HEK293 (cell line): ENCODE results near the gene HHLA2.

Source experiments
- CTCF ChIA-PET: fragments of 350-600 bp; formaldehyde crosslinking; extraction: SDS; loops from one replicate; lab custom pipeline; 2021; ENCODE audit warnings: antibody characterized with exemption; lab: Yijun Ruan, JAX
- POLR2A ChIA-PET: fragments of 300-600 bp; formaldehyde crosslinking; extraction: SDS; loops from one replicate; lab custom pipeline; 2020; ENCODE audit warnings: antibody characterized with exemption, inconsistent platforms; lab: Yijun Ruan, JAX
- H3K27ac ChIP-seq: fragments of 200-500 bp; sonication (Bioruptor generic); 2 replicates; pipeline ENCODE4 v1.5.1; 2014; ENCODE audit warnings: low read depth, low read length, control low read depth, inconsistent platforms; ENCODE audit errors: extremely low read depth
- H3K36me3 ChIP-seq, 2 experiments: fragments of 200-500 bp in 1 of 2; sonication (Bioruptor generic) in 1 of 2; 1 replicate in 1 of 2; 2 replicates in 1 of 2; pipeline ENCODE4 v1.5.1; 2014 to 2017; ENCODE audit warnings: inconsistent platforms in 2 of 2, low read length in 2 of 2; ENCODE audit not compliant: control insufficient read depth in 2 of 2, insufficient read depth in 1 of 2
- H3K4me1 ChIP-seq: fragments of 200-500 bp; sonication (Bioruptor generic); 2 replicates; pipeline ENCODE4 v1.5.1; 2014; ENCODE audit warnings: mild to moderate bottlenecking, low read length, inconsistent platforms; ENCODE audit not compliant: control insufficient read depth, insufficient read depth
- H3K4me3 ChIP-seq: 2 replicates; pipeline ENCODE4 v1.5.1; 2011; ENCODE audit warnings: low read depth, mild to moderate bottlenecking, control low read depth, low read length, moderate library complexity
- H3K9me3 ChIP-seq: fragments of 200-500 bp; sonication (Bioruptor generic); 2 replicates; pipeline ENCODE4 v1.5.1; 2014; ENCODE audit warnings: low read depth, low read length, inconsistent platforms; ENCODE audit not compliant: control insufficient read depth, insufficient read depth
- SCRT1 ChIP-seq: fragments of 450-650 bp; formaldehyde crosslinking; IDR thresholded peaks from 2 replicates; pipeline ENCODE4 v1.5.1; 2016; ENCODE audit warnings: missing biosample characterization, missing genetic modification characterization, borderline replicate concordance
- TCF7L2 ChIP-seq: IDR thresholded peaks from 2 replicates; pipeline ENCODE4 v1.6.1; 2011; ENCODE audit warnings: low read depth, mild to moderate bottlenecking, inconsistent platforms, low read length, moderate library complexity, borderline replicate concordance
- TSHZ1 ChIP-seq: fragments of 450-650 bp; formaldehyde crosslinking; IDR thresholded peaks from 2 replicates; pipeline ENCODE4 v1.5.1; 2016; ENCODE audit warnings: missing biosample characterization, missing genetic modification characterization, borderline replicate concordance
- YY1 ChIP-seq: fragments of 450-650 bp; formaldehyde crosslinking; IDR thresholded peaks from 2 replicates; pipeline ENCODE4 v1.5.1; 2018; ENCODE audit warnings: missing biosample characterization, missing genetic modification characterization
- ZBTB6 ChIP-seq: fragments of 450-650 bp; formaldehyde crosslinking; IDR thresholded peaks from 2 replicates; pipeline ENCODE4 v1.5.1; 2017; ENCODE audit warnings: missing biosample characterization, missing genetic modification characterization
- ZBTB7A ChIP-seq: fragments of 450-650 bp; formaldehyde crosslinking; IDR thresholded peaks from 2 replicates; pipeline ENCODE4 v1.5.1; 2016; ENCODE audit warnings: low read depth, missing biosample characterization, missing genetic modification characterization
- ZNF169 ChIP-seq: fragments of 450-650 bp; formaldehyde crosslinking; IDR thresholded peaks from 2 replicates; pipeline ENCODE4 v1.5.1; 2016; ENCODE audit warnings: missing biosample characterization, missing genetic modification characterization
- ZNF214 ChIP-seq: fragments of 450-650 bp; formaldehyde crosslinking; IDR thresholded peaks from 2 replicates; pipeline ENCODE4 v1.5.1; 2017; ENCODE audit warnings: missing biosample characterization, mild to moderate bottlenecking, missing genetic modification characterization, borderline replicate concordance
- ZNF23 ChIP-seq: fragments of 450-650 bp; formaldehyde crosslinking; IDR thresholded peaks from 2 replicates; pipeline ENCODE4 v1.5.1; 2016; ENCODE audit warnings: missing biosample characterization, missing genetic modification characterization, borderline replicate concordance
- ZNF398 ChIP-seq: fragments of 450-650 bp; formaldehyde crosslinking; IDR thresholded peaks from 2 replicates; pipeline ENCODE4 v1.5.1; 2017; ENCODE audit warnings: missing biosample characterization, missing genetic modification characterization
- ZNF449 ChIP-seq: fragments of 450-650 bp; formaldehyde crosslinking; IDR thresholded peaks from 2 replicates; pipeline ENCODE4 v1.5.1; 2017; ENCODE audit warnings: missing biosample characterization, mild to moderate bottlenecking, missing genetic modification characterization, moderate library complexity
- ZNF555 ChIP-seq: fragments of 450-650 bp; formaldehyde crosslinking; conservative IDR thresholded peaks from 2 replicates; pipeline ENCODE4 v1.5.1; 2017; ENCODE audit warnings: missing biosample characterization, mild to moderate bottlenecking, missing genetic modification characterization, inconsistent platforms
- ZNF561 ChIP-seq: fragments of 450-650 bp; IDR thresholded peaks from 2 replicates; pipeline ENCODE4 v1.5.1; 2018; ENCODE audit warnings: missing biosample characterization, missing genetic modification characterization, borderline replicate concordance
- ZNF629 ChIP-seq: fragments of 450-650 bp; formaldehyde crosslinking; IDR thresholded peaks from 2 replicates; pipeline ENCODE4 v1.5.1; 2017; ENCODE audit warnings: missing biosample characterization, missing genetic modification characterization
- ZNF704 ChIP-seq: fragments of 450-650 bp; formaldehyde crosslinking; IDR thresholded peaks from 2 replicates; pipeline ENCODE4 v1.5.1; 2016; ENCODE audit warnings: missing biosample characterization, missing genetic modification characterization
- ZNF777 ChIP-seq: fragments of 450-650 bp; formaldehyde crosslinking; IDR thresholded peaks from 2 replicates; pipeline ENCODE4 v1.5.1; 2017; ENCODE audit warnings: missing biosample characterization, missing genetic modification characterization, borderline replicate concordance
- ZNF830 ChIP-seq: fragments of 450-650 bp; IDR thresholded peaks from 2 replicates; pipeline ENCODE4 v1.5.0; 2018; ENCODE audit warnings: missing biosample characterization, missing genetic modification characterization, low read depth, mild to moderate bottlenecking, moderate library complexity
- TF ChIP-seq, protein P1 (sequence below): IDR thresholded peaks from 2 replicates; pipeline ENCODE4 v1.6.1; 2011; ENCODE audit warnings: mild to moderate bottlenecking, low read depth, low read length, borderline replicate concordance
- TF ChIP-seq, protein P2 (sequence below): fragments of 450-650 bp; formaldehyde crosslinking; IDR thresholded peaks from 2 replicates; pipeline ENCODE4 v1.5.1; 2016; ENCODE audit warnings: missing biosample characterization, missing genetic modification characterization

HHLA2 gene

GRCh38 chr3:108300103-108300849, 3.9 kb downstream of the HHLA2 start:
- no peak overlapping the region for H3K4me3 ChIP-seq
- POLR2A ChIA-PET, result no interaction called here
- TF ChIP-seq ZBTB6 (tag by site-specific recombination) (no peak), ZNF449 (tag by site-specific recombination) (no peak), TSHZ1 (tag by site-specific recombination) (no peak), ZNF214 (tag by site-specific recombination) (no peak), SCRT1 (tag by site-specific recombination) (no peak)
- H3K36me3 ChIP-seq, result no peaks in the 10 kb centered on the region
- CTCF ChIA-PET, result no interaction called here
- no peaks in the 10 kb centered on the region for H3K4me1 ChIP-seq
- no peaks in the 10 kb centered on the region for H3K9me3 ChIP-seq
- no peak overlapping the region for H3K27ac ChIP-seq

DNA sequence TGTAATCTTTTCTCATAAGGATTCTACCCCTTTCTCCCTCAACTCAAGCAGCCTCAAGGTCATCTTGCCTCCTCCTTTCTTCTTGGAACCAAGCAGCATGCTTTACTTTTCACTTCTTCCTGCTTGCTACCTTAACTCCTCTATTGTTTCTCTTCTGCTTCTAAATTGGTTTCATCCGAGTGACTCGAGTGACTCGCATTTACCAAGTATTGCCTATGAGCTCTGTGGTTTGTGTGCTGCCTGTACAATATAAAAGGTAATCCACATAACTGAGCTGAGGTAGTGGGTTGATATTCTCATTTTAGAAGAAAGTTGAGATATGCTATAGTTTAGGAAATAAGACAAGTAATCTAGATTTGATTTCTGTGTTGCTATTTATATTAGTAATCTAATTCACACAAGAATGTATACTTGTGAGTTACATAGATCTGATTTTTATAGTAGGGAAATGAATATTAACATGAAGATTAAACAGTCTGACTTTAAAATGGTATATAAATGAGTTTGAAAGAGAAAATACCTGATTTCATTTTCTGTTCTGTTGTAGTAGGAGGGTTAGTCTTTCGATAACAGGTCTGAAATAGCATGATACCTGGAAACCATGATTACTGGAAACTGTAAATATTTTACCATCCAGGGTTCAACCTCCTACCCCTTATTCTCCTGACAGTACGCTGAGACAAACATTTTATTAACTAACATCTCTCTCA, 5.5 kb downstream of the HHLA2 start:
- H3K4me3 ChIP-seq, result no peak overlapping the region
- POLR2A ChIA-PET, result no interaction called here
- H3K36me3 ChIP-seq, result no peaks in the 10 kb centered on the region
- no peak overlapping the region for H3K27ac ChIP-seq
- CTCF ChIA-PET, result no interaction called here
- H3K4me1 ChIP-seq, result no peaks in the 10 kb centered on the region
- H3K9me3 ChIP-seq, result no peaks in the 10 kb centered on the region
- TF ChIP-seq, protein P1, sequence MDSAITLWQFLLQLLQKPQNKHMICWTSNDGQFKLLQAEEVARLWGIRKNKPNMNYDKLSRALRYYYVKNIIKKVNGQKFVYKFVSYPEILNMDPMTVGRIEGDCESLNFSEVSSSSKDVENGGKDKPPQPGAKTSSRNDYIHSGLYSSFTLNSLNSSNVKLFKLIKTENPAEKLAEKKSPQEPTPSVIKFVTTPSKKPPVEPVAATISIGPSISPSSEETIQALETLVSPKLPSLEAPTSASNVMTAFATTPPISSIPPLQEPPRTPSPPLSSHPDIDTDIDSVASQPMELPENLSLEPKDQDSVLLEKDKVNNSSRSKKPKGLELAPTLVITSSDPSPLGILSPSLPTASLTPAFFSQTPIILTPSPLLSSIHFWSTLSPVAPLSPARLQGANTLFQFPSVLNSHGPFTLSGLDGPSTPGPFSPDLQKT, result no peak
- no peak for TF ChIP-seq ZNF830 (tag by site-specific recombination)
- no peak for TF ChIP-seq ZNF777 (tag by site-specific recombination)
- no peak for TF ChIP-seq YY1 (tag by site-specific recombination)
- TF ChIP-seq ZNF398 (tag by site-specific recombination), result no peak
- no peak for TF ChIP-seq TCF7L2
- TF ChIP-seq ZNF704 (tag by site-specific recombination), result no peak
- no peak for TF ChIP-seq ZNF169 (tag by site-specific recombination)
- no peak for TF ChIP-seq ZBTB7A (tag by site-specific recombination)
- TF ChIP-seq ZNF555 (tag by site-specific recombination), result no peak
- TF ChIP-seq, protein P2, sequence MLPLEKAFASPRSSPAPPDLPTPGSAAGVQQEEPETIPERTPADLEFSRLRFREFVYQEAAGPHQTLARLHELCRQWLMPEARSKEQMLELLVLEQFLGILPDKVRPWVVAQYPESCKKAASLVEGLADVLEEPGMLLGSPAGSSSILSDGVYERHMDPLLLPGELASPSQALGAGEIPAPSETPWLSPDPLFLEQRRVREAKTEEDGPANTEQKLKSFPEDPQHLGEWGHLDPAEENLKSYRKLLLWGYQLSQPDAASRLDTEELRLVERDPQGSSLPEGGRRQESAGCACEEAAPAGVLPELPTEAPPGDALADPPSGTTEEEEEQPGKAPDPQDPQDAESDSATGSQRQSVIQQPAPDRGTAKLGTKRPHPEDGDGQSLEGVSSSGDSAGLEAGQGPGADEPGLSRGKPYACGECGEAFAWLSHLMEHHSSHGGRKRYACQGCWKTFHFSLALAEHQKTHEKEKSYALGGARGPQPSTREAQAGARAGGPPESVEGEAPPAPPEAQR, result no peak
- no peak for TF ChIP-seq ZNF23 (tag by site-specific recombination)
- no peak for TF ChIP-seq ZNF629 (tag by site-specific recombination)
- TF ChIP-seq ZNF561 (tag by site-specific recombination), result no peak
